ENCODE results near the gene GUCA2B.

GUCA2B gene

DNA sequence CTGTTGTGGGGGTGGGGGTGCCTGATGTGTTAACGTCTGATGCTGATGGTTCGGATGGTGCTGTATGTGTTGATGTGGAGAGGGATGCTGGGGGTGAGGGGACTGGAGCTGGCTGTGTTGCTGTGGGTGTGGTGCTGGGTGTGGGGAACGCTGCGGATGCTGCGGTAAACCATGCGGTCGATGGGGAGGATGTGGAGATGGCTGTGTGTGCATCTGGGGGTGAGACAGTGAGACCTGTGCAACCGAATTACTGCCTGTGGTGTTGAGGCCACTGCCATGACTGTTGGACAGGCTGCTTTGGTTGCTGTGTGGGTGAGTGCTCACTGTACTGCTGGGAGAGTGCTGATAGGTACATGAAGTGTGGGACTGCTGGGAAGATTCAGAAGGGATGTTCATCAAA, 38.1 kb downstream of the GUCA2B start:
- DNase-seq = no peak

DNA sequence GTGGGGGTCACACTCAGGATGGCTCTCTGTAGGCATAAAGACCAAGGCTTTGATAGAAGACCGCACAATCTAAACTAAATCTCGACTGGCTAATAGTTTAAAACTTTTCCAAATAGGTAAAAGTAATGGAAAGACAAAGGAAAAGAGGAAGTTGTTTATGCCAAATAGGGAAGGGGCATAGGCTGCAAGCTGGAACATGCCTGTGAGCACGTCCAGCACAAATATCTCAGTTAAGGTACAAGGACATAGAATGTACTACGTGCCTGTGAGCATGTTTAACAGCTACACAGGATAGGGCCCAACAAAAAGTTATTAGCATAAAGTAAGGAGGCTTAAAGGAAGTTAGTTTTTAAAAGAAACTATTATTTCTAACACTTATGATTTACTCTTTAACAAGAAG, 38.9 kb downstream of the GUCA2B start:
- DNase-seq = no peak

DNA sequence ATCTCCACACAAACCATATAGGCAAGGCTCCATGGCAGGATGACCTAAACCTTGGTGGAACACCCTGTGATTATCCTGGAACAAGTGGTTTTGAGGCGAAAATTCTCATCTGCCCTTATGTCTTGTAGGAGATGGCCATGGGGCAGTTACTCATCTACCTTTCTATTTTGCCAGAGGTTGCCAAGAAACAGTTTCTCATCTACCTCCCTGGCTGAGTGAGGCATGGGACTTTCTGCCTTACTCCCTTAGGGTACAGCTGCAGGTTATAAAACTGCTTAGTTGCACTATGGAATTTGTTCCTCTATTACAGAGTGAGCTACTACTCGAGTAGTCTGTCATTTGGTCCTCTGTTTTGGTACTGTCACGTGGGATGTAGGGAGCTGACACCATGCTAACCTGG, 42.6 kb downstream of the GUCA2B start:
- no peak for DNase-seq

DNA sequence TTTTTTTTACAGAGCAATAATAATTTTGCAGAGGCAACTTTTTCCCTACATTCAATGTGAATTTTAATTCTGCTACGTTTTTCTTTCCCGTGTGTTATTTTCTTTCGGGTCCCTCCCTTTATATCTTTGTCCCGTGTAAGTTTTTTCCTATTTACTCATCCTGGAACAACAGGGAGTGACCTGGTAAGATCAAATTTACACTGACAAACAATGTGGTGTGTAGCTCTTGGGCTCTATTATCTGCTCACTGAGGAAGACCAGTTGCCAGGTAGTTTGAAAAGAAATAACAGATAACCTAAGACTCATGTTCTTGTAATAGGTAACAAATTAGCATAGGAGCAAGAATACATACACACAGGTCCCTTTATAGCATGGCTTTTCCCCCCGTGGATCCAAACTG, 45.0 kb downstream of the GUCA2B start:
- no peak for DNase-seq

DNA sequence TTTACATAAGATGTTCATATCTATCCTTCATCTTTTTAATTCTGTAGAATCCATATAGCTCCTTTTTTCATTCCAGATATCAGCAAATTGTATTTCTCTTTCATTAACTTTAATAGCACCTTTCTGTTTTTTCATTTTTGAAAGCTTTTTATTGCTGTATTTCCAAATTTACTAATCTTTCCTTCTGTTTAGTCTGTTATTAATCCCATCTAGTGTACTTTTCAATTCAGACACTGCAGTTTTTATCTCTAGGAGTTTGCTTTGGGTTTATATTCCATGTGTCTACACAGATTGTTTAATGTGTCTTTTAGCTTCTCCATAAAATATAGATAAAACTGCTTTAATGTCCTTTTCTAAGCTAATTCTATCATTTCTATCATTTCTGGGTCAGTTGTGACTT, 48.8 kb downstream of the GUCA2B start:
- no peak for DNase-seq
